Measurements from ENCODE around the gene MTERF4. TPM values are rescaled to one million over a fixed set of nuclear protein-coding genes. Genes with fewer than 3 reads are reported as not detected.
"Not testable (repeated sequence)": the region's sequence is repeated elsewhere in the genome, so short reads cannot be mapped to it uniquely, and the experiment has no call there.

MTERF4 gene
- total RNA-seq, 6 experiments from 2014 or later, result 12.1 to 26.3 (median 17.0) TPM

GRCh38 chr2:241105641-241106040 lies 3.6 kb upstream of the MTERF4 start:
- H3K27me3 ChIP-seq, result no peaks in the 10 kb centered on the region
- no peak overlapping the region for H3K4me3 ChIP-seq
- H3K27ac ChIP-seq, result no peak overlapping the region
- WGBS (ENCODE audit: insufficient coverage, low coverage, low lambda C conversion rate, missing lambda C conversion rate), result 73% methylated on average over 3 of the region's 3 CpGs
- intact Hi-C loops (cut with DNase I), result no loop called here
- ATAC-seq (no peak), DNase-seq (no peak)
- H3K36me3 ChIP-seq, result no peaks in the 10 kb centered on the region
- H3K4me1 ChIP-seq, result peaks cover 0 to 16% (median 7%) of the 10 kb centered on the region in 4 donors
- H3K9me3 ChIP-seq, result no peaks in the 10 kb centered on the region
- no peak for TF ChIP-seq POLR2A (IDR thresholded peaks at IDR 0.05)

GRCh38 chr2:241104611-241105010 lies 2.5 kb upstream of the MTERF4 start:
- H3K36me3 ChIP-seq; H3K27me3 ChIP-seq; H3K9me3 ChIP-seq; H3K4me3 ChIP-seq; intact Hi-C loops (cut with DNase I); ATAC-seq; DNase-seq; H3K27ac ChIP-seq: not testable (repeated sequence)
- H3K4me1 ChIP-seq, result peaks cover 0 to 16% (median 8%) of the 10 kb centered on the region in 4 donors
- 88% methylated on average over 10 of the region's 10 CpGs for WGBS (ENCODE audit: insufficient coverage, low coverage, low lambda C conversion rate, missing lambda C conversion rate)

DNA sequence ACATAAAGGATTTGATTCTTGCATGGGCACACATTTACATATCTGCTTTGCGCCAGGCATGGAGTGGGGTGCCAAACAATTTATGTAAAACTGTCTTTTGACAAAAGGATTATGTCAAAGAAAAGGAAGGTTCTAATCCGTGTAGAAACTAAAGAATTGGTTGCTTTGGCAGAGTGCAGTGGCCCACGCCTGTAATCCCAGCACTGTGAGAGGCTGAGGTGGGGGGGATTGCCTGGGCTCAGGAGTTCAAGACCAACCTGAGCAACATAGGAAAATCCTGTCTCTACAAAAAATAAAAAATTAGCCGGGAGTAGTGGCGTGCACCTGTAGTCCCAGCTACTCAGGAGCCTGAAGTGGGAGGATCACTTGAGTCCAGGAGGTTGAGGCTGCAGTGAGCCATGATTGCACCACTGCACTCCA lies 1.1 kb upstream of the MTERF4 start:
- Histone ChIP-seq H3K36me3 (peaks cover 0 to 10% (median 2%) of the 10 kb centered on the region in 4 donors), H3K4me3 (peak overlapping the region; percentile 83 to 97 (median 95)), H3K27me3 (no peaks in the 10 kb centered on the region), H3K9me3 (no peaks in the 10 kb centered on the region), H3K4me1 (peaks cover 0 to 16% (median 8%) of the 10 kb centered on the region in 4 donors), H3K27ac (peak overlapping the region in 2 of 3 donors; percentile 86 to 90)
- DNase-seq, result no peak
- intact Hi-C loops (cut with DNase I), result no loop called here
- TF ChIP-seq CTCF (IDR thresholded peaks at IDR 0.05) (no peak), POLR2A (IDR thresholded peaks at IDR 0.05) (no peak)
- 55% methylated on average over 5 of the region's 5 CpGs for WGBS (ENCODE audit: insufficient coverage, low coverage, low lambda C conversion rate, missing lambda C conversion rate)
- no peak for ATAC-seq

DNA sequence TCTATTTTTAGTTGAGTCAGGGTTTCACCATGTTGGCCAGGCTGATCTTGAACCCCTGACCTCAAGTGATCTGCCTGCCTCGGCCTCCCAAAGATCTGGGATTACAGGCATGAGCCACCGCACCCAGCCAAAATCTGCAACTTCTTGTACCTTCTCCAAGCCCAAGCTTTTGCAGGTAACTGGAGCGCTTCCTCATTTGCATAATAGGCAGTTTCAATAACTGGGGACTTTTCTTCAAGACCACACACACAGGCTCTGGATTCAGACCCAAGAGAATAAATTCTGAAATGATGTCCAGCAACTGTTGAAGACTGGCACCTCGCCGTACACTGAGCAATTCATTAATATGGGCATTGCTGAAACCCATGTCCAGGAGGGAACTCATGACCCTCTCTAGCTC lies 2.8 kb downstream of the MTERF4 start:
- Histone ChIP-seq H3K4me3 (no peak overlapping the region), H3K9me3 (no peaks in the 10 kb centered on the region), H3K27me3 (no peaks in the 10 kb centered on the region), H3K27ac (no peak overlapping the region), H3K36me3 (peaks cover 6 to 36% (median 14%) of the 10 kb centered on the region in 4 donors), H3K4me1 (peaks cover 0 to 20% (median 9%) of the 10 kb centered on the region in 4 donors)
- ATAC-seq (no peak), DNase-seq (no peak)
- TF ChIP-seq POLR2A (IDR thresholded peaks at IDR 0.05), result no peak
- TF ChIP-seq CTCF (IDR thresholded peaks at IDR 0.05), result no peak
- intact Hi-C loops (cut with DNase I), result no loop called here
- 92% methylated on average over 3 of the region's 5 CpGs for WGBS (ENCODE audit: insufficient coverage, low coverage, low lambda C conversion rate, missing lambda C conversion rate)

- Histone ChIP-seq H3K4me3 (no peak overlapping the region), H3K4me1 (peaks cover 0 to 31% (median 15%) of the 10 kb centered on the region in 4 donors), H3K27ac (no peak overlapping the region), H3K9me3 (no peaks in the 10 kb centered on the region), H3K36me3 (peaks cover 6 to 47% (median 16%) of the 10 kb centered on the region in 4 donors), H3K27me3 (no peaks in the 10 kb centered on the region)
- intact Hi-C loops (cut with DNase I), result no loop called here
- no peak for DNase-seq
- ATAC-seq, result no peak
- 87% methylated on average over 8 of the region's 8 CpGs for WGBS (ENCODE audit: insufficient coverage, low coverage, low lambda C conversion rate, missing lambda C conversion rate)
- no peak for TF ChIP-seq CTCF (IDR thresholded peaks at IDR 0.05)
- no peak for TF ChIP-seq POLR2A (IDR thresholded peaks at IDR 0.05)
Measured at GRCh38 chr2:241096979-241097378, 5.1 kb downstream of the MTERF4 start.
